IMR-90 (cell line): ENCODE results near the gene SLC38A3. TPM values are rescaled to one million over a fixed set of nuclear protein-coding genes. Genes with fewer than 3 reads are reported as not detected.

Experiments
- ATAC-seq: fragments of 200-7000 bp; cut with Tn5 transposase; 2 replicates; pipeline ENCODE4 v1.9.1; 2020; ENCODE audit warnings: low read depth, mild to moderate bottlenecking, moderate library complexity
- BruUV-seq: library from RNA; stranded (reverse); fragments of 400-500 nt; replicated peaks from 2 replicates; lab custom pipeline; 2021; lab: Mats Ljungman, UMichigan
- CTCF ChIA-PET: fragments of 300-600 bp; formaldehyde crosslinking; extraction: SDS; loops from one replicate; lab custom pipeline; 2021; ENCODE audit warnings: antibody characterized with exemption; lab: Yijun Ruan, JAX
- POLR2A ChIA-PET: fragments of 300-600 bp; sonication (Branson Sonifier 250); formaldehyde crosslinking; loops from one replicate; lab custom pipeline; 2022; ENCODE audit warnings: antibody characterized with exemption; ENCODE audit not compliant: unreplicated experiment; lab: Charles Lee
- DNase-seq: peaks from one replicate; pipeline ENCODE4 v3.0.0; 2013
- H2AFZ ChIP-seq: replicated peaks from 2 replicates; pipeline ENCODE3; 2013; ENCODE audit warnings: low read length, mild to moderate bottlenecking; ENCODE audit not compliant: poor library complexity
- H2AK5ac ChIP-seq: 2 replicates; pipeline ENCODE4 v1.6.1; 2013; ENCODE audit warnings: low read depth, low read length, inconsistent platforms
- H2AK9ac ChIP-seq: replicated peaks from 2 replicates; pipeline ENCODE3; 2013; ENCODE audit warnings: mild to moderate bottlenecking, low read depth, low read length, moderate library complexity; ENCODE audit not compliant: poor library complexity
- H2BK120ac ChIP-seq: 2 replicates; pipeline ENCODE4 v1.6.1; 2013; ENCODE audit warnings: low read depth, low read length, inconsistent platforms
- H2BK15ac ChIP-seq: 3 replicates; pipeline ENCODE4 v1.6.1; 2013; ENCODE audit warnings: low read depth, low read length, inconsistent platforms
- H2BK20ac ChIP-seq: 2 replicates; pipeline ENCODE4 v1.6.1; 2013; ENCODE audit warnings: low read depth, mild to moderate bottlenecking, inconsistent platforms, low read length, moderate library complexity
- H2BK5ac ChIP-seq: 2 replicates; pipeline ENCODE4 v1.6.1; 2013; ENCODE audit warnings: mild to moderate bottlenecking, low read depth, low read length, inconsistent platforms; ENCODE audit not compliant: poor library complexity, severe bottlenecking
- H3K14ac ChIP-seq: replicated peaks from 2 replicates; pipeline ENCODE4 v1.6.1; 2013; ENCODE audit warnings: low read depth, low read length, inconsistent platforms
- H3K18ac ChIP-seq: 2 replicates; pipeline ENCODE4 v1.6.1; 2013; ENCODE audit warnings: low read depth, low read length, control low read depth
- H3K23ac ChIP-seq: 2 replicates; pipeline ENCODE4 v1.6.1; 2013; ENCODE audit warnings: low read depth, low read length, inconsistent platforms
- H3K27ac ChIP-seq: 2 replicates; pipeline ENCODE4 v1.5.1; 2013; ENCODE audit warnings: mild to moderate bottlenecking, control low read depth, low read length; ENCODE audit not compliant: insufficient read depth
- H3K27me3 ChIP-seq: 2 replicates; pipeline ENCODE4 v1.6.1; 2013; ENCODE audit warnings: low read length; ENCODE audit not compliant: control insufficient read depth, insufficient read depth
- H3K36me3 ChIP-seq: 2 replicates; pipeline ENCODE4 v1.6.1; 2013; ENCODE audit warnings: low read length, mixed read lengths; ENCODE audit not compliant: control insufficient read depth, insufficient read depth
- H3K4ac ChIP-seq: 2 replicates; pipeline ENCODE4 v1.6.1; 2013; ENCODE audit warnings: low read depth, low read length, inconsistent platforms
- H3K4me1 ChIP-seq: 2 replicates; pipeline ENCODE4 v1.6.1; 2013; ENCODE audit warnings: low read length, mixed read lengths; ENCODE audit not compliant: control insufficient read depth, insufficient read depth
- H3K4me2 ChIP-seq: 2 replicates; pipeline ENCODE4 v1.6.1; 2013; ENCODE audit warnings: low read depth, mild to moderate bottlenecking, control low read depth, low read length, moderate library complexity
- H3K4me3 ChIP-seq: 2 replicates; pipeline ENCODE4 v1.5.1; 2013; ENCODE audit warnings: low read depth, mild to moderate bottlenecking, control low read depth, low read length, moderate library complexity; ENCODE audit not compliant: insufficient read depth
- H3K56ac ChIP-seq: 2 replicates; pipeline ENCODE4 v1.6.1; 2013; ENCODE audit warnings: low read length, inconsistent platforms; ENCODE audit not compliant: insufficient read depth; ENCODE audit errors: extremely low read depth
- H3K79me1 ChIP-seq, 2 experiments: 2 replicates each; pipeline ENCODE4 v1.6.1; 2013; ENCODE audit warnings: low read length in 2 of 2, inconsistent platforms in 1 of 2, low read depth in 1 of 2
- H3K9ac ChIP-seq: 2 replicates; pipeline ENCODE4 v1.6.1; 2013; ENCODE audit warnings: low read depth, low read length, control low read depth
- H3K9me1 ChIP-seq: 2 replicates; pipeline ENCODE4 v1.6.1; 2013; ENCODE audit warnings: low read length, inconsistent platforms; ENCODE audit not compliant: insufficient read depth
- H3K9me3 ChIP-seq: 2 replicates; pipeline ENCODE4 v1.6.1; 2013; ENCODE audit warnings: low read length; ENCODE audit not compliant: control insufficient read depth, insufficient read depth
- H4K20me1 ChIP-seq: 2 replicates; pipeline ENCODE4 v1.6.1; 2013; ENCODE audit warnings: low read length, inconsistent platforms; ENCODE audit not compliant: insufficient read depth
- H4K5ac ChIP-seq: 2 replicates; pipeline ENCODE4 v1.6.1; 2013; ENCODE audit warnings: mild to moderate bottlenecking, low read depth, low read length, control low read depth
- H4K8ac ChIP-seq, 2 experiments: 2 replicates each; pipeline ENCODE4 v1.6.1; 2013; ENCODE audit warnings: low read depth in 2 of 2, low read length in 2 of 2, control low read depth in 1 of 2, inconsistent platforms in 1 of 2
- H4K91ac ChIP-seq: 2 replicates; pipeline ENCODE4 v1.6.1; 2013; ENCODE audit warnings: low read depth, low read length, inconsistent platforms; ENCODE audit not compliant: insufficient read depth
- CEBPB ChIP-seq: IDR thresholded peaks from 2 replicates; pipeline ENCODE4 v1.6.1; 2012; ENCODE audit warnings: low read depth, low read length, improper control_type of control experiment
- FOS ChIP-seq: fragments of 150-350 bp; IDR thresholded peaks from 2 replicates; pipeline ENCODE4 v1.6.1; 2016; ENCODE audit warnings: low read depth, low read length
- MAFK ChIP-seq: IDR thresholded peaks from 2 replicates; pipeline ENCODE4 v1.6.1; 2012; ENCODE audit warnings: low read depth, low read length, improper control_type of control experiment
- MAZ ChIP-seq: IDR thresholded peaks from 2 replicates; pipeline ENCODE4 v1.6.1; 2012; ENCODE audit warnings: low read depth, mild to moderate bottlenecking, low read length, improper control_type of control experiment, moderate library complexity, borderline replicate concordance
- RCOR1 ChIP-seq: IDR thresholded peaks from 2 replicates; pipeline ENCODE4 v1.6.1; 2012; ENCODE audit warnings: mild to moderate bottlenecking, low read length, improper control_type of control experiment; ENCODE audit not compliant: insufficient replicate concordance
- RFX5 ChIP-seq: IDR thresholded peaks from 2 replicates; pipeline ENCODE4 v1.8.0; 2012; ENCODE audit warnings: low read depth, mild to moderate bottlenecking, low read length, moderate library complexity
- WGBS, 2 experiments: methylation state at CpG; one replicate each; pipeline versions ENCODE4 v1.1.5 to v1.1.7; 2013; ENCODE audit warnings: missing lambda C conversion rate in 2 of 2; ENCODE audit not compliant: insufficient read length in 1 of 2; ENCODE audit errors: extremely low coverage in 2 of 2; 5-methylcytosine and 5-hydroxymethylcytosine counted together
- dilution Hi-C: fragments of 300-500 bp; cut with HindIII; formaldehyde crosslinking; loops from one replicate; pipeline ENCODE4 v1.14.3; 2018; ENCODE audit warnings: low sequenced_read_pairs; ENCODE audit not compliant: unreplicated experiment
- in situ Hi-C: fragments of 300-500 bp; cut with MboI; formaldehyde crosslinking; loops from 3 replicates; pipeline ENCODE4 v1.14.3; 2019; ENCODE audit warnings: low sequenced_read_pairs, inconsistent platforms, mixed read lengths
- intact Hi-C: fragments of 100-400 bp; cut with micrococcal nuclease; formaldehyde crosslinking; loops from 2 replicates; pipeline ENCODE4 v1.10.0; 2022
- polyA plus RNA-seq, 3 experiments: library from polyadenylated mRNA; depleted of rRNA; stranded (reverse); fragments of >200 nt; gene quantifications; 2 replicates each; pipeline ENCODE4 v1.2.3, GENCODE V29; 2012; ENCODE audit warnings: low replicate concordance in 1 of 3
- total RNA-seq: library from RNA; depleted of rRNA; stranded (reverse); fragments of >200 nt; gene quantifications from 2 replicates; pipeline ENCODE4 v1.2.3, GENCODE V29; 2012

The SLC38A3 gene
- total and polyA plus RNA-seq, 2 of the 4 experiments (the other 2 are of a cell fraction): 0.12 to 0.36 TPM

- POLR2A ChIA-PET: interaction anchor here (0.6 to 0.7 kb wide), 4 partner anchors 27 to 157 kb away, joined by 3 to 6 read pairs (median 4); no protein-coding TSS in a partner anchor
- in situ Hi-C loops: no loop called here
These were observed 59.4 kb downstream of the SLC38A3 start for GRCh38 chr3:50264383-50264963.

More at GRCh38 chr3:50264383-50264963, 59.4 kb downstream of the SLC38A3 start:
- CTCF ChIA-PET: interaction anchor here (0.7 to 1.7 kb wide), 2 partner anchors 8 to 38 kb away, joined by 4 to 5 read pairs; no protein-coding TSS in a partner anchor
- no peaks in the 10 kb centered on the region; the same call in 1 of the 2 replicates for H3K36me3 ChIP-seq
- H3K9ac ChIP-seq: peak overlapping the region; percentile 44
- H4K5ac ChIP-seq: peak overlapping the region; percentile 78
- BruUV-seq: no TSS peak
- peak overlapping the region; percentile 85 for H2BK5ac ChIP-seq
- intact Hi-C loops (loop anchor here (5.0 kb wide), 1 partner anchor 58 kb away; the partner anchor contains the start of gene HYAL2), dilution Hi-C loops (no loop called here)
- ATAC-seq: peak; percentile 71
- H3K4ac ChIP-seq: peak overlapping the region; percentile 100
- H4K8ac ChIP-seq: peak overlapping the region; percentile 89 to 99; a peak in 3 of 4 replicates
- H3K27ac ChIP-seq: peak overlapping the region; percentile 97
- no peak overlapping the region for H3K4me3 ChIP-seq
- H2BK120ac ChIP-seq: peak overlapping the region; percentile 80
- DNase-seq: peak; percentile 93
- peak overlapping the region; percentile 79 for H3K14ac ChIP-seq
- H2AK5ac ChIP-seq: peak overlapping the region; percentile 100
- H3K27me3 ChIP-seq: no peaks in the 10 kb centered on the region
- peak overlapping the region; percentile 86 for H2AK9ac ChIP-seq
- peak overlapping the region; percentile 81 for H2AFZ ChIP-seq
- H3K4me2 ChIP-seq: peak overlapping the region; percentile 45
- peaks cover 64% of the 10 kb centered on the region for H3K4me1 ChIP-seq
- WGBS, 2 experiments: no CpG with 5 or more reads among the region's 7 CpGs
- no peaks in the 10 kb centered on the region for H4K20me1 ChIP-seq
- peak overlapping the region; percentile 27 for H2BK20ac ChIP-seq
- peak overlapping the region; percentile 61 for H3K23ac ChIP-seq
- H4K91ac ChIP-seq: peak overlapping the region; percentile 99
- peaks cover 38% of the 10 kb centered on the region for H3K9me1 ChIP-seq
- peak overlapping the region; percentile 83 for H3K18ac ChIP-seq
- H2BK15ac ChIP-seq: peak overlapping the region; percentile 67; the same call in 2 of the 3 replicates
- no peaks in the 10 kb centered on the region for H3K9me3 ChIP-seq
- TF ChIP-seq MAZ (peak; percentile 99), RFX5 (no peak), RCOR1 (no peak), CEBPB (no peak), MAFK (no peak), FOS (no peak)
- peaks cover 6 to 59% of the 10 kb centered on the region in 2 experiments; a peak in 3 of 4 replicates for H3K79me1 ChIP-seq
- peak overlapping the region; percentile 58 for H3K56ac ChIP-seq
